ENCODE results near the gene GPBAR1.

DNA sequence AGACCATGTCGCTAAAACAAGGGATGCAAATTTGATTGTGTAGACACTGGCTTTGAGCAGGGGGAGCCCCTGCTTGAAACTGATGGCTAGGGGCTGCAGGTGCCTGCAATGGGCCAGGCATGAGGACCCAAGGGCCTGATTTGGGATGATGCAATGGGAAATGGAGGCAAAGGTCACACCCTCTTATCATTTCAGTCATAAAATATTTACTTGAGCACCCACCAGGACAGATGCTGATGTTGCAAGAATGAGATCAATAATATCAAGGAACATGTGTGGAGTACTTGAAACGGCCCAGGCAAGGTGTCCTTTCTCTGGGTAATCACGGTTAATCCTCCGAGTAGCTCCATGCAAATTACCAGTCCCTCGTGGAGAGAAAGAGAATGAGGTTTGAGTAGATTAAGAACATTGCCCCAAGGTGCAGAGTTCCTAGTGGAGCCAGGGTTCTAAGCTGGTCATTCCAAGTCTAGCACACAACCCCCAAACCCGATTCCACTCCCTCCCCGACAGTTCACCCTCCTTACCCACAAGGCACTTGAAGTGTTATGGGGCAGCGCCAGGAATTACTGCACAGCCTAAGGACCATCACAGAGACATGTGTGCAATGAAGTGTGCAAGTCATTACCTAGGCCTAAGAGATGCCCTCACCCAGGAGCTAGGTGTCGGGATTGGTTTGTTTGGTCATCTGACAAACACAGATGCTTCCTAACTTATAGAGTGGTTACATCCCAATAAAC is 45.5 kb downstream of the GPBAR1 start:
- no peak for TF ChIP-seq CTCF (IDR thresholded peaks at IDR 0.05)
- TF ChIP-seq POLR2A (IDR thresholded peaks at IDR 0.05): no peak

Measured in heart left ventricle (tissue), 13 donors.